Transverse colon (tissue), 4 donors: ENCODE results near the gene GABARAP. TPM values are rescaled to one million over a fixed set of nuclear protein-coding genes. Genes with fewer than 3 reads are reported as not detected.

Experiments
- DNase-seq: peaks from one replicate; pipeline ENCODE4 v3.0.0-alpha.2; 2019
- H3K27ac ChIP-seq, 4 donors: fragments of 200-600 bp; sonication (generic); 2 replicates each; pipeline ENCODE4 v1.5.1; 2016 to 2018; ENCODE audit warnings: inconsistent platforms in 4 of 4
- H3K27me3 ChIP-seq: fragments of 200-600 bp; sonication (generic); 2 replicates; pipeline ENCODE4 v1.5.1; 2017; ENCODE audit warnings: inconsistent platforms
- H3K36me3 ChIP-seq, 4 donors: fragments of 200-600 bp; sonication (generic); 2 replicates each; pipeline ENCODE4 v1.5.1; 2017 to 2019; ENCODE audit warnings: inconsistent platforms in 4 of 4
- H3K4me1 ChIP-seq, 4 donors: fragments of 200-600 bp; sonication (generic); 2 replicates each; pipeline ENCODE4 v1.5.1; 2017 to 2020; ENCODE audit warnings: inconsistent platforms in 4 of 4
- H3K4me3 ChIP-seq, 4 donors: fragments of 200-600 bp; sonication (generic); 1 replicate in 1 of 4; 2 replicates in 3 of 4; pipeline versions ENCODE4 v1.5.1 to v1.6.1; 2017 to 2019; ENCODE audit warnings: inconsistent platforms in 4 of 4
- H3K9me3 ChIP-seq, 2 donors: fragments of 200-600 bp; sonication (generic); 2 replicates each; pipeline ENCODE4 v1.5.1; 2017 to 2019; ENCODE audit warnings: inconsistent platforms in 2 of 2
- CTCF ChIP-seq, 5 experiments: fragments of 200-600 bp in 3 of 5; fragments of 450-650 bp in 2 of 5; sonication (generic) in 3 of 5; IDR thresholded peaks; 1 replicate in 2 of 5; 2 replicates in 3 of 5; pipeline ENCODE4 v1.5.1; 2016 to 2017; ENCODE audit warnings: antibody characterized with exemption in 5 of 5, inconsistent platforms in 3 of 5, mild to moderate bottlenecking in 2 of 5, moderate library complexity in 1 of 5
- EP300 ChIP-seq: sonication (generic); formaldehyde crosslinking; IDR thresholded peaks from one replicate; pipeline ENCODE4 v1.6.1; 2017; ENCODE audit warnings: antibody characterized with exemption, low read depth
- POLR2A ChIP-seq: fragments of 450-650 bp; IDR thresholded peaks from one replicate; pipeline ENCODE4 v1.6.1; 2016; ENCODE audit warnings: antibody characterized with exemption, mild to moderate bottlenecking, moderate library complexity
- POLR2AphosphoS5 ChIP-seq, 3 donors: sonication (generic); formaldehyde crosslinking; IDR thresholded peaks; one replicate each; pipeline ENCODE4 v1.6.1; 2016; ENCODE audit warnings: antibody characterized with exemption in 3 of 3
- WGBS, 2 donors: methylation state at CpG; one replicate each; pipeline ENCODE4 v1.1.5; 2018; ENCODE audit warnings: low coverage in 1 of 2; 5-methylcytosine and 5-hydroxymethylcytosine counted together
- in situ Hi-C, 4 donors: fragments of 200-750 bp; cut with MboI; loops; one replicate each; pipeline versions ENCODE4 v1.15.0 to v1.15.1; 2017; ENCODE audit warnings: low sequenced_read_pairs in 3 of 4, low pct_ligation_motif_present in 1 of 4, low pct_unique_long_range_greater_than_20kb in 1 of 4
- intact Hi-C: fragments of 100-400 bp; cut with DNase I; formaldehyde crosslinking; loops from one replicate; pipeline ENCODE4 v1.15.1; 2023; ENCODE audit warnings: low total_unique reads
- total RNA-seq, 4 donors: library from RNA; depleted of rRNA; stranded (reverse); fragments of >200 nt; gene quantifications; one replicate each; pipeline ENCODE4 v1.1.0, GENCODE V29; 2016

Gene GABARAP
- total RNA-seq, 4 donors from 2014 or later, result 209 to 479 (median 394) TPM

GRCh38 chr17:7228920-7229319 is 13.3 kb downstream of the GABARAP start:
- no peaks in the 10 kb centered on the region for H3K9me3 ChIP-seq
- intact Hi-C loops (no loop called here), in situ Hi-C loops (loop anchor here in 1 of 4 donors (25.0 kb wide), 1 partner anchor 908 kb away; no protein-coding TSS in a partner anchor)
- no peak for DNase-seq
- H3K4me3 ChIP-seq, result no peak overlapping the region
- H3K27ac ChIP-seq, result no peak overlapping the region
- H3K27me3 ChIP-seq, result no peaks in the 10 kb centered on the region
- 50 to 92% methylated on average over 1 to 14 of the region's 14 CpGs for WGBS, 2 donors
- TF ChIP-seq POLR2A (no peak), CTCF (IDR thresholded peaks at IDR 0.05) (no peak)
- peaks cover 0 to 30% (median 12%) of the 10 kb centered on the region in 4 donors for H3K36me3 ChIP-seq
- peaks cover 15 to 22% (median 17%) of the 10 kb centered on the region in 4 donors for H3K4me1 ChIP-seq

GRCh38 chr17:7226721-7227710 is 15.2 kb downstream of the GABARAP start:
- in situ Hi-C loops, result loop anchor here in 1 of 4 donors (25.0 kb wide), 1 partner anchor 910 kb away; no protein-coding TSS in a partner anchor
- no peak for TF ChIP-seq POLR2AphosphoS5 (IDR thresholded peaks at IDR 0.05)
- no peak for TF ChIP-seq CTCF (IDR thresholded peaks at IDR 0.05)
- TF ChIP-seq EP300, result no peak
- TF ChIP-seq POLR2A, result no peak
- Histone ChIP-seq H3K9me3 (no peaks in the 10 kb centered on the region), H3K4me3 (no peak overlapping the region), H3K27ac (no peak overlapping the region), H3K4me1 (peaks cover 0 to 7% (median 3%) of the 10 kb centered on the region in 4 donors), H3K27me3 (no peaks in the 10 kb centered on the region), H3K36me3 (peaks cover 0 to 38% (median 13%) of the 10 kb centered on the region in 4 donors)
- intact Hi-C loops, result no loop called here
- no peak for DNase-seq
- 61 to 92% methylated on average over 2 to 30 of the region's 31 CpGs for WGBS, 2 donors

- no peaks in the 10 kb centered on the region for H3K9me3 ChIP-seq
- H3K27me3 ChIP-seq, result no peaks in the 10 kb centered on the region
- 73 to 83% methylated on average over 3 to 18 of the region's 21 CpGs for WGBS, 2 donors
- peaks cover 7 to 10% (median 8%) of the 10 kb centered on the region in 4 donors for H3K4me1 ChIP-seq
- peak overlapping the region in 1 of 4 donors; percentile 11 for H3K27ac ChIP-seq
- intact Hi-C loops (no loop called here), in situ Hi-C loops (loop anchor here in 1 of 4 donors (25.0 kb wide), 1 partner anchor 911 kb away; no protein-coding TSS in a partner anchor)
- no peak for DNase-seq
- H3K36me3 ChIP-seq, result peaks cover 0 to 38% (median 13%) of the 10 kb centered on the region in 4 donors
- no peak overlapping the region for H3K4me3 ChIP-seq
- no peak for TF ChIP-seq POLR2AphosphoS5 (IDR thresholded peaks at IDR 0.05)
- TF ChIP-seq POLR2A, result no peak
- no peak for TF ChIP-seq EP300
- no peak for TF ChIP-seq CTCF (IDR thresholded peaks at IDR 0.05)
These were observed 16.4 kb downstream of the GABARAP start for GRCh38 chr17:7225711-7226331.

- no peak for DNase-seq
- WGBS, 2 donors, result 79% methylated on average over 15 of the region's 15 CpGs; no CpG with 5 or more reads in 1 of the 2 donors
- peaks cover 0 to 38% (median 10%) of the 10 kb centered on the region in 4 donors for H3K36me3 ChIP-seq
- no peaks in the 10 kb centered on the region for H3K27me3 ChIP-seq
- peak overlapping the region in 1 of 4 donors; percentile 11 for H3K27ac ChIP-seq
- H3K4me3 ChIP-seq, result no peak overlapping the region
- no peak for TF ChIP-seq POLR2AphosphoS5 (IDR thresholded peaks at IDR 0.05)
- TF ChIP-seq POLR2A, result no peak
- no peak for TF ChIP-seq CTCF (IDR thresholded peaks at IDR 0.05)
- no peak for TF ChIP-seq EP300
- in situ Hi-C loops (loop anchor here in 1 of 4 donors (25.0 kb wide), 1 partner anchor 913 kb away; no protein-coding TSS in a partner anchor), intact Hi-C loops (no loop called here)
- no peaks in the 10 kb centered on the region for H3K9me3 ChIP-seq
- peaks cover 9 to 17% (median 15%) of the 10 kb centered on the region in 4 donors for H3K4me1 ChIP-seq
These were observed 17.6 kb downstream of the GABARAP start for GRCh38 chr17:7224661-7225111.
